ENCODE results near the gene RASSF7. TPM values are rescaled to one million over a fixed set of nuclear protein-coding genes. Genes with fewer than 3 reads are reported as not detected.

RASSF7 gene
- total RNA-seq, 1 donor from 2014 or later, result 179 TPM

- no peak for DNase-seq (ENCODE audit: low spot score)
Observed at GRCh38 chr11:586376-587316, 25.9 kb downstream of the RASSF7 start.

DNA sequence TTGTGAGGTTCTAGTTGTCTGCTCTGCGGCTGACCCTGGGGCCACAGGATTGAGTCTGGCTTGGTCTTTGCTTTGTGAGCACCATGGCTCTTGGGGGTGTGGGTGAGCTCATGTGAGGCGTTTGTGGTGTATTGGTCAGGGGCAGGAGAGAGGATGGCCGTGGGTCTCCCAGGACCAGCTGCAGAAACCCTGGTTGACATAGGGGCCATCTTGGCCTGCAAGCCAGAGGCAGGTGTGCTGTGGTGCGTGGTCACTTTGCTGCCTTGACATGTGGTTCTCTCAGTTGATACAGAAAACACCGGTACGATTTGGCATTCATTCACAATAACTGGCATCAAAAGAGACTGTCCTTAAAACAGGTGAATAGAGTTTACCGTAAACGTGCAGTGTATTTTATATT lies 26.8 kb downstream of the RASSF7 start:
- no peak for DNase-seq (ENCODE audit: low spot score)

DNA sequence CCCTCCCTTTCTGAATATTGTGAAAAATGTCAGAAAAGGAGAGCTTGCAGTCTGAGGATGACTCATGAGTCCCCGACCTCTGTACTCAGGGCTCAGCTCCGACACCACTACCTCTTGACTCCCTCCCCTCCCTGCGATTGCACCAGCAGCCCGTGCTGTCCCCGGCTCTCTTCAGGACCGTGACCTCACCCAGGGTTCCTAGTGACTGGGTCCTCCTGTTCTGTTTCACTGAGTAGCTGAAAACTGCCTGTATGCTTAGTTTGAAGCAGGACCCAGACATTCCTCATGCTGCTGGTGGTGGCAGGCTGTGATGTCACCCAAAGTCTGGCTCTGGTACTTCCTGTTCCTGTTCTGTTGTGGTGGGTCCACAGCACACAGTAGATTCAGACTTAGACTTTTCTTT lies 27.2 kb downstream of the RASSF7 start:
- DNase-seq (ENCODE audit: low spot score), result peak; percentile 44

DNA sequence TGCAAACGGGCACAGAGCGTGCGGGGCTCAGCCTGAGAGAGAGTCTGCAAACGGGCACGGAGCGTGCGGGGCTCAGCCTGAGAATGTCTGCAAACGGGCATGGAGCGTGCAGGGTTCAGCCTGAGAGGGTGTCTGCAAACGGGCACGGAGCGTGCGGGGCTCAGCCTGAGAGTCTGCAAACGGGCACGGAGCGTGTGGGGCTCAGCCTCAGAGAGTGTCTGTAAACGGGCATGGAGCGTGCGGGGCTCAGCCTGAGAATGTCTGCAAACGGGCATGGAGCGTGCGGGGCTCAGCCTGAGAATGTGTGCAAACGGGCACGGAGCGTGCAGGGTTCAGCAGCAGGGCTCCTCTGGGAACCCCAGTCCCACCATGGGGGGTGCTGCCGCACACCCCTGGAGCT lies 29.0 kb downstream of the RASSF7 start:
- DNase-seq (ENCODE audit: low spot score), result no peak

GRCh38 chr11:590997-591396 lies 30.2 kb downstream of the RASSF7 start:
- no peak for DNase-seq (ENCODE audit: low spot score)

DNA sequence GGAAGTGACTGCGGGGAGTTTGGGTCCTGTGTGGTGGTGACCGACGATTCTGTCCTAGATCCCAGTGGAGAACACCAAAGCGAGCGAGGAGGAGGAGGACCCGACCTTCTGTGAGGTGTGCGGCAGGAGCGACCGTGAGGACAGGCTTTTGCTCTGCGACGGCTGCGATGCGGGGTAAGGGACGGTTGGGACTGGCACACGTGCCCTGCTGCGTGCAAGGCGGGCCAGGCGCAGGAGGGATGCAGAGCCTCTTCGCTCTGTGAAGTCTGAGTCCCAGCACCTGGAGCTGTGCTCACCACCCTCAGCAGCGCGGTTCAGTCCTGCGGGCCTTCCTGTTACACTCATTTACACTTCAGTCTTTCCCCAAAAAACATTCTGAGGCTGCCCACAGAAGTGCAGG lies 31.7 kb downstream of the RASSF7 start:
- DNase-seq (ENCODE audit: low spot score), result no peak

DNA sequence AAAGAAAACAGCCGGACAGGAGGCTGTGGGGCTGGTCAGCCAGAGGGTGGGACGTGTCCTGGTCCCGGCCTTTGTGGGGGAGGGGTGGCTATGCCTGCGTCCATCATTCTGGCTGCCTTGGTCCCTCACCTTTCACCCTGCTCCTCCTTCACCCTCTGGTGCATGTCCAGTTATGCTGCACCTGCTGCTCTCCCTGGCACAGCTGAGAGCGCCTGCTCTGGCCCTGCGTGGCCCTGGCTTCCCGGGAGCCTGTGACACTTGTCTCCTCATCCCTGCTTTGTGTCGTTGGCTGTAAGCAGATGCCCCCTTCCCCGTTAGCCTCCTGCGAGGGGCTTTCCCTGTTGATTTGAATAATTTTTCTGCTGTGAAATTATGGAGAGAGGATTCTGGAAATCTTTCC lies 32.1 kb downstream of the RASSF7 start:
- DNase-seq (ENCODE audit: low spot score), result no peak

DNA sequence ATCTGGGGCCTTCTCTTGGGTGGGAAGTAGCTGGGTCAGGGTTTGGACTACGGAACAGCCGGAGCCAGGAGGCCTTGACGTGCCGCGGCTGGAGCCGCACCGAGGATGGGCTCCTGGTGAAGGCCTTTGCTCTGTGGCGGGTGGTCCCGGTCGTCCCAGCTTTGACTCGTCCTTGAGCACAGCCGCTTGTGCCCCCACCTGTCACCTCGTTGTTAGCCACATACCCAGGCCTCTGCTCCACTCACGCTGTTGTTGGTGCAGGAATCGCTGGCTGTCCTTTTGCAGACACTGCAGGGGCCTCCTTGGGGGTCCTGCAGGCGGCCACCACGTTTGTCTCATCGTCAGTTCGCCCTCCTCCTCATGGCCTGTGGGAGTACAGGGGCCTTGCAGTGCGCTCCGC lies 32.6 kb downstream of the RASSF7 start:
- DNase-seq (ENCODE audit: low spot score), result no peak

- DNase-seq (ENCODE audit: low spot score), result no peak
Observed at GRCh38 chr11:595400-595799, 34.6 kb downstream of the RASSF7 start.

DNA sequence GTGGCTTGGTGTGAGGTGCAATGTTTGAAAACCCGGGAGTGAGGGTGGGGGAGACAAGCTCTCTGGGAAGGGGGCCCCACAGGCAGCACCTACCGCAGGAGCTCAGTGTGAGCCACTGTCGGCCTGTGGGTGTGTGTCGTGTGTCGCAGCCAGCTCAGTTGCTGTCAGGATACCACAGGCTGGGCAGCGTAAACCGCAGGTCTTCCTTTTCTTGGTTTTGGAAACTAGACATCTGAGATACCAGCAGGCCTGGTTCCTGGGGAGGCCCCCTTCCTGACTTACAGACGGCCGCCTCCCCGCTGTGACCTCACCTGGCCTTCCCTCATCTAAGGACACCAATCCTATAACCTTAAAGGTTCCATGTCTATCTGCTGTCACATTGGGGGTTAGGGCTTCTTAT lies 35.6 kb downstream of the RASSF7 start:
- no peak for DNase-seq (ENCODE audit: low spot score)

DNA sequence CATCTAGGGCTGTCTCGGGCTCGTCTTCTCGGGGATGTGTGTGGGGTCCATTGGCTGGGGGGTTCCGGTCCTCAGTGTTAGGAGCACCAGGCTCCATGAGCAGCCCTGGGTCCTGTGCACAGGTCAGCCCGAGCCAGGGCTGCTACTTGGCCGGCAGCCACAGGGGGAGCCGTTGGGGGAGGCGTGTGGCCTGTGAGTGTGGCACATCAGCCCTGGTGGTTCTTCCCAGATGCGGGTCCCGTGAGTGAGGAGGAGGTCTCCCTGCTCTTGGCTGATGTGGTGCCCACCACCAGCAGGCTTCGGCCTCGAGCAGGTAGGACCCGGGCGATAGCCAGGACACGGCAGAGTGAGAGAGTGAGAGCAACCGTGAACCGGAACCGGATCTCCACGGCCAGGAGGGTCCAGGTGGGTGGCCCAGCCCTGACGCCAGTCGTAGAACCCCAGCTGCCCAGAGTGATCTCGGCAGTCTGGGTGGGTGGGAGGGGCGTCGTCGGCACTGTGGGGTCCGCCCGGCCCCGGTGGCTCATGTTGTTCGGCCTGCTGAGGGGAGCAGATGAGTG lies 36.5 kb downstream of the RASSF7 start:
- DNase-seq (ENCODE audit: low spot score), result no peak

GRCh38 chr11:598005-598680 lies 37.4 kb downstream of the RASSF7 start:
- no peak for DNase-seq (ENCODE audit: low spot score)

DNA sequence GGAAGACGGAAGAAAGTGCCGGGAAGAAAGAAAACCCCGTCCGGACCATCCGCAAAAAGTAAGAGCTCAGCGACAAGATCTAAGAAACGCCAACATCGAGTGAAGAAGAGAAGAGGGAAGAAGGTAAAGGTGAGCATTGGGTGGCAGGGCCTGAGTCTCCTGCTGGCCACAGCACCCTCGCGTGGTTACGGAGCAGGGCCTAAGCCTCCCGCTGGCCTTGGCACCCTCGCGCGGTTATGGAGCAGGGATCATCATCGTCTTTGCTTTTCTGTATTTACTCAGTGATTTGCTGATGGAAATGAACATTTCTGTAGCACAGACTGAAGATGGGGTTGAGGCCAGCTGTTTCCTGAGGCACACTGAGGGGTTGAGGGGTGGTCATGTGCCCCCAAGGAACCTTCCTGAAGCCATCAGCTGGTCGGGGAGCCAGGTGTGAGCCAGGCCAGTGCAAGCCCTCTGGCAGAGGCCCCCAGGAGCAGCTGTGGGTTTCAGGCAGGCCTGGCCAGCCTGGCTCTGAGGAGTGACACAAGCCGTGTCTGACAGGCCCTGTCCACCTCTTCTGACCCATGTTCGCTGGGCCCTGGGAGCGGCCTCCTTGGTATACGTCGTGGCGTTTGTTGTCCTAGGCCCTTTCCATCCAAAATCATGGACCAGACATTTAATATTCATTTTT lies 40.9 kb downstream of the RASSF7 start:
- no peak for DNase-seq (ENCODE audit: low spot score)

- no peak for DNase-seq (ENCODE audit: low spot score)
Observed at GRCh38 chr11:603154-603553, 42.4 kb downstream of the RASSF7 start.

GRCh38 chr11:605286-606129 lies 44.7 kb downstream of the RASSF7 start:
- DNase-seq (ENCODE audit: low spot score), result no peak

DNA sequence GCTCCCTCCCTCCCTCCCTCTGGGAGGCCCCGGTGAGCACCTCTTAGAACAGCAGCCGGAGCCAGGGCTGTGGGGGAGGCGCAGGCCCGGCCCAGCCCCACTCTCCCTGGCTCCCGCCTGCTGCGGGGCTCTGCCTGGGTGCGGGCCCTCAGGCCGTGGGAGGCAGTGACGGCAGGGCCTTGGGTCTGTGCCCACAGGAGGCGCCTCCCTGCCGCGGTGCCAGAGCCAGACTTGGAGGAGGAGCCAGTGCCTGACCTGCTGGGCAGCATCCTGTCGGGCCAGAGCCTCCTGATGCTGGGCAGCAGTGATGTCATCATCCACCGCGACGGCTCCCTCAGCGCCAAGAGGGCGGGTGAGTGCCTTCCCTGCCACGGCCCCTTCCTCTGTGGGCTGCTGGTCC lies 45.5 kb downstream of the RASSF7 start:
- peak; percentile 91 for DNase-seq (ENCODE audit: low spot score)

DNA sequence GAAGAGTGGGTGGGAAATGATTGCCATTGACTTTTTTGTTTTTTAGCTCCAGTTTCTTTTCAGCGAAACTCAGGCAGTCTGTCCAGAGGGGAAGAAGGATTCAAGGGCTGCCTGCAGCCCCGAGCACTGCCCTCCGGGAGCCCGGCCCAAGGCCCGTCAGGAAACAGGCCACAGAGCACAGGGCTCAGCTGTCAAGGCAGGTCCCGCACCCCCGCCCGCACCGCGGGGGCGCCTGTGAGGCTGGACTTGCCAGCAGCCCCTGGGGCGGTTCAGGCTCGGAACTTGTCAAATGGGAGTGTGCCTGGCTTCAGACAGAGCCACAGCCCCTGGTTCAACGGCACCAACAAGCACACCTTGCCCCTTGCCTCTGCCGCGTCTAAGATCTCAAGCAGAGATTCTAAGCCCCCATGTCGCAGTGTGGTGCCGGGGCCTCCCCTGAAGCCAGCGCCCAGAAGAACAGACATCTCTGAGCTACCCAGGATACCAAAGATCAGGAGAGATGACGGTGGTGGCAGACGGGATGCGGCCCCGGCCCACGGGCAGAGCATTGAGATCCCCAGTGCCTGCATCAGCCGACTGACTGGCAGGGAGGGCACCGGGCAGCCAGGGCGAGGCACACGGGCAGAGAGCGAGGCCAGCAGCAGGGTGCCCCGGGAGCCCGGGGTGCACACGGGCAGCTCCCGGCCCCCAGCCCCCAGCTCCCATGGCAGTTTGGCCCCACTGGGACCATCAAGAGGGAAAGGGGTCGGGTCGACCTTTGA lies 46.4 kb downstream of the RASSF7 start:
- no peak for DNase-seq (ENCODE audit: low spot score)

DNA sequence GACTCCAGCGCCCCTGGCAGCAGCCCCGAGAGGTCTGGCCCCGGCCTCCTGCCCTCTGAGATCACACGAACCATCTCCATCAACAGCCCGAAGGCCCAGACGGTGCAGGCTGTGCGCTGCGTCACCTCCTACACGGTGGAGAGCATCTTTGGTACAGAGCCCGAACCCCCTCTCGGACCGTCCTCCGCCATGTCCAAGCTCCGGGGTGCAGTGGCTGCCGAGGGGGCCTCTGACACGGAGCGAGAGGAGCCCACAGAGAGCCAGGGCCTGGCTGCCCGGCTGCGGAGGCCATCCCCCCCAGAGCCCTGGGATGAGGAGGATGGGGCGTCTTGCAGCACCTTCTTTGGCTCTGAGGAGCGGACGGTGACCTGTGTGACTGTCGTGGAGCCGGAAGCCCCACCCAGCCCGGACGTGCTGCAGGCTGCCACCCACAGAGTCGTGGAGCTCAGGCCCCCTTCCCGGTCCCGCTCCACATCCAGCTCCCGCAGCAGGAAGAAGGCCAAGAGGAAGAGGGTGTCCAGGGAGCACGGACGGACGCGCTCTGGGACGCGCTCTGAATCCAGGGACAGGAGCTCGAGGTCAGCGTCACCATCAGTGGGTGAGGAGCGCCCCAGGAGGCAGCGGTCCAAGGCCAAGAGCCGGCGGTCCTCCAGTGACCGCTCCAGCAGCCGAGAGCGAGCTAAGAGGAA lies 47.3 kb downstream of the RASSF7 start:
- no peak for DNase-seq (ENCODE audit: low spot score)

GRCh38 chr11:608791-609251 lies 48.1 kb downstream of the RASSF7 start:
- no peak for DNase-seq (ENCODE audit: low spot score)

DNA sequence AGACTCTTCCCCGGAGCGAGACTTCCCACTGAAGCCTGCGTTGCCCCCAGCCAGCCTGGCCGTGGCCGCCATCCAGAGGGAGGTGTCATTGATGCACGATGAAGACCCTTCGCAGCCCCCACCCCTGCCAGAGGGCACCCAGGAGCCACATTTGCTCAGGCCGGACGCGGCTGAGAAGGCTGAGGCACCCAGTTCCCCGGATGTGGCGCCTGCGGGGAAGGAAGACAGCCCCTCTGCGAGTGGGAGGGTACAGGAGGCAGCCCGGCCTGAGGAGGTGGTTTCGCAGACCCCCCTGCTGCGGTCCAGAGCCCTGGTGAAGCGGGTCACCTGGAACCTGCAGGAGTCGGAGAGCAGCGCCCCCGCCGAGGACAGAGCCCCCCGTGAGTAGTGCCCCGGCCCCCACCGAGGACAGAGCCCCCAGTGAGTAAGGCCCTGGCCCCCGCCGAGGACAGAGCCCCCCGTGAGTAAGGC lies 48.6 kb downstream of the RASSF7 start:
- DNase-seq (ENCODE audit: low spot score), result no peak
